Amygdala (tissue), 56 donors: ENCODE results near the gene ATP9A.
A peak's percentile ranks its signal among the peaks of the same experiment; 100 is the strongest.
"Not testable (repeated sequence)": the region's sequence is repeated elsewhere in the genome, so short reads cannot be mapped to it uniquely, and the experiment has no call there.

Experiments used
- DNase-seq, 56 donors: peaks; one replicate each; lab custom pipeline; 2025; lab: John Stamatoyannopoulos, UW

Gene ATP9A

DNA sequence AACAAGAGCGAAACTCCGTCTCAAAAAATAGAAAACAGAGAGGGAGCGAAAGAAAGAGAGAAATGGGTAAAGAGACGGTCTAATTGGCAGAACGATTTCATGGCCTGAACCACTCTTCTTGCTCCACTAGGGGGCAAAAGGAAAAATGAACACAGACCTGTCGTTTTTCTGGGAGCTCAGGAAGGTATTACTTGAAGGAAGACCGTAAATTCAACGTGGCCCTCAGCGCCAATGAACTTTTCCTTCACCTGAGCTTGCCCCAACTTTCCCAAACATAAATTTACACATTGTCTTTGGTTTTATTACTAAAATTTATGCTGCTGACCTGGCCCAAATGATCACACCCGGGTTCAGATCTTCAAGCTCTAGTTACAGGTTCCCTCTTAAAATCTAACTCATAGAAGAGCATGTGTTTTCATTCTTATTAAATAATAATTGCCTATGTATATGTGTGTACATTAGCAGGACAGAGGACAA lies 67.3 kb downstream of the ATP9A start:
- peak in 6 of 56 donors; percentile 1 to 19 (median 14) for DNase-seq

DNA sequence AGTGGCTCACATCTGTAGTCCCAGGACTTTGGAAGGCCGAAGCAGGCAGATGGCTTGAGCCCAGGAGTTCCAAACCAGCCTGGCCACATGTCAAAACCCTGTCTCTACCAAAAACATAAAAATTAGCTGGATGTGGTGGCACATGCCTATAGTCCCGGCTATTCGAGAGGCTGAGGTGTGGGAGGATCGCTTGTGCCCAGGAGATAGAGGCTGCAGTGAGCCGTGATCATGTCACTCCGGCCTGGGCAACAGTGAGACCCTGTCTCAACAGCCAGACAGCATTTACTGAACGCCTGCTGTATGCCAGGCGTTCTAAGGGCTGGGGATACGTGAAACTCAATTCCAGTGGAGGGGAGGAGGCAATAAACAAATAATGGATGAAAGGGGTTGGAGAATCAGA lies 69.9 kb downstream of the ATP9A start:
- DNase-seq, result no peak

DNA sequence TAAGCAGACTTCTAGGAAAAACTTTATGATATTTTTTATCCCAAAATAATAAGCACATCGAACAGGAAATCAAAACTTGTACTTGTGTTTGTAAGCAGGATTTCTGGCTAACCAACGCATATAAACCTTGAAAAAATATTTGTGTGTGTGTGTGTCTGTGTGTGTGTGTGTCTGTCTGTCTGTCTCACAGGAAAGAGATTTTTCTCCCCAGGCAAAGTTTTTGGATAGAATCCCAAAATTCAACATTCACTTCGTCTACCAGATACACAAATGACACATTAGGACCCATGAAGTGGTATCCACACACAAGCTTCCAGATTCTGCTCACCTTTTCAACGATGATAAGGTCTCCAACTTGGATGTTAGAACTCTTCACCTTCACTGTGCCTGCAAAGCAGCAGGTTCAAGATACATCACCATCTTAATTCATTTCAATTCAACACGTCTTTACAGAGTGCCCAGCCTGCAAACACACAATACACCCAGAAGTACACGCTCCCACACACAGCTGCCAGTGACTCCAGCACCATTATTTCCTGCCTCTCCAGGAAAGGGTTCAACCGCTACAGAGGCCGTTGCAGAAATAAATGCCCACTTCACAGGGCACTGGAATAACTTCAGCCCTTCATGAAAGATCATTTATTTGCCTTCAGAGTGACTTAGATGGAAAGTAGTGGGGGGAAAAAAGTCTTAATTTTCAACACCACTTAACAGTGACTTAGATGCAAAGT lies 70.9 kb downstream of the ATP9A start:
- DNase-seq, result no peak

DNA sequence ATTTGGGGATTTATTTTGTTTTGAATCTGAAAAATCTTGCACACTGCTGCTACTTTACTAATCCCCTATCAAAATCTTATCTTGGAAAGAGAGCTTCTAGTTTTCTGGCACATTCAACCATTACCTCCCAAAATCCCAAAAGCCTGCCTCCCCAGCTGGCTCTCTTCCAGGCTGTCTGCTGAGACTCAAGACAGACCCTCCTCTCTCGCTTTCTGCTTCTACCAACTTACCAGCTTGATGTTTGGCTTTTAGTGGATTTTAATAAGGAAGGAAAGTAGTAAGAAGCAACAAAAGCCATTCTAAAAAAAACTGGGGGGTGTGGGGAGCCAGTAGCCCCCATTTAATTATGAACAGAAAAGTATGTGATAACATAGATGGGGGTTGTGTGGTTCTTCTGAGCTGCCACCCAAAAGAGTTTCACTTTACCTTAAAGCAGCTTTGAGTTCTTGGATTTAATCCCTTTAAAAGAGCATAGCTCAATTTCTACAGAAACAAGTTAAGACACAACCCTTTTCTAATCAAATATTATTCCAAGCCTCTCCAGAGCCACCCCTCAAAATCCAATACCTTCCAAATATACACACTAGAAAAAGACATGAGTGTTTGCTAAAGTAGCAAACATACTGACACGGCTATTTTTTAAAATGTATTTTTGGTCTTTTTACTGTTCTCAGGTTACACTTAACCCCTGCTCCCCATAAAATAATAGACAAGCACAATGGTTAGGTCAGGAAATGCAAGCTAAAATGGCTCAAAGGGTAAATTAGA lies 71.7 kb downstream of the ATP9A start:
- no peak for DNase-seq

DNA sequence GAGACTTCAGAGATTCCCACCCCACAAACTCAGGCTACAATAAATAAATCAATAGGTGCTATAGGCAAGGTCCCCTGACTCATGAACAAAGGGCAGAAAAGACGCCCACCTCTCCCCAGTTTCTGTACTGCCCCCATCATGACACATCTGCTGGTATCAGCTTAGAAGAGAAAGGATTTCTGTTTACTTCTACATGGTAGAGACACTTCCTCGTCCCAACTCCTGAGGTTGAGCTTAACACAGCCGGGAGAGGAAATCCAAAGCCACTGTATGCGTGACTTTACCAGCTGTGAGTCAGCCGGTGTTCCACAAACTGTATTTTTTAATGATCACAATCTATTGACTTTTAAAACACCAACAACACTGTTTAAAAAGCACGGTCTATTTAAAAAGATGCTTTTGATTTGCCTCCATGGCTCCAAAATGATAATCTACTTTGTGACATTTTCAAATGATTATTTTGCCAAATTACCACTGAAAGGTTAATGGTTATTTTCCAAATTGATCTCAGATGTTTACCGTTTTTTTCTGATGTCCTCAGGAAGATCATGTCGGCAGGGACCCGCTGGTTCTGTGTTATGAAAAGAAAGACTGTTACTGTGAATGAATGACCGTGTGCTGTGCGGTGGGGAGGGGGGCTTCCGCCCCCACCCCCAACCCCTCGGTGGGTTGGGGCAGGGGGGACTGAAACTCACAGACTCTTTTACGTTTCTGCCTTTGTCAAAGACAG lies 72.5 kb downstream of the ATP9A start:
- no peak for DNase-seq

DNA sequence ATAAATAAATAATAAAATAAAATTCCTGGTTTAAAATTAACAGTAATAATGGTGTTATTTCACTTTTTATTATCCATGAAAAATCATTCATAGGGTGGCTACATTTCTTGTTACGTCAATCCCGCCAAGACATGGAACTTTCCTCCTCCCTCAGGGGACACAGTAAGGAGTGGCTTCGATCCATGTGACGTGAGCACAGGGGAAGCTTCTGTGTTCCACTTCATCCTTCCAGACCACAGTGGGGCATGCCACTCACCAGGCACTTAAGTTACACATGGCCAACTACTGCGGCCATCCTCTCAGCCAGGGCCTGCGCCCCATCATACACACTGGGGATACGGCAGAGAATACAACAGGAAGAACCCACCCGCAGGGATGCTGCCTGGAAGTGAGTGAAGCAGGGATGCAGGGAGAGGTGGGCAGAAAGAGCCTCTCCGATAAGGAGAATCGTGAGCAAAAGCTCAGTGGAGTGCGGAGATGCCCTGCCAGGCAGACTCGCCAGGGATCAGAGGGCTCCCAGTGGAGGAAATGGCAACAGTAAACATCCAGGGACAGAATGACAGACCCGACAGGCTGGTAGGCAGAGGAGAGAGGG lies 75.3 kb downstream of the ATP9A start:
- no peak for DNase-seq

DNA sequence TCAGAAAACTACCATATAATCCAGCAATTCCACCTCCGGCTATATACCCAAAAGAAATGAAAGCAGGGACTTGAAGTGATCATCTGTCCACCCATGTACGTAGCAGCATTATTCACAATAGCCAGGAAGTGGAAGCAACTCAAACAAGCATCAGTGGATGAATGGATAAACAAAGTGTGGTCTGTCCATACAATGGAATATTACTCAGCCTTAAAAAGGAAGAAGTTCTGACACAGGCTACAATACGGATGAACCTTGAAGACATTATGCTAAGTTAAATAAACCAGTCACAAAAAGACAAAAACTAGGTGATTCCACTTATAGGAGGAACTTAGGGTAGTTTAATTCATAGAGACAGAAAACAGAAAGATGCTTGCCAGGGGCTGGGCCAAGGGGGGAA lies 76.5 kb downstream of the ATP9A start:
- DNase-seq, result no peak

DNA sequence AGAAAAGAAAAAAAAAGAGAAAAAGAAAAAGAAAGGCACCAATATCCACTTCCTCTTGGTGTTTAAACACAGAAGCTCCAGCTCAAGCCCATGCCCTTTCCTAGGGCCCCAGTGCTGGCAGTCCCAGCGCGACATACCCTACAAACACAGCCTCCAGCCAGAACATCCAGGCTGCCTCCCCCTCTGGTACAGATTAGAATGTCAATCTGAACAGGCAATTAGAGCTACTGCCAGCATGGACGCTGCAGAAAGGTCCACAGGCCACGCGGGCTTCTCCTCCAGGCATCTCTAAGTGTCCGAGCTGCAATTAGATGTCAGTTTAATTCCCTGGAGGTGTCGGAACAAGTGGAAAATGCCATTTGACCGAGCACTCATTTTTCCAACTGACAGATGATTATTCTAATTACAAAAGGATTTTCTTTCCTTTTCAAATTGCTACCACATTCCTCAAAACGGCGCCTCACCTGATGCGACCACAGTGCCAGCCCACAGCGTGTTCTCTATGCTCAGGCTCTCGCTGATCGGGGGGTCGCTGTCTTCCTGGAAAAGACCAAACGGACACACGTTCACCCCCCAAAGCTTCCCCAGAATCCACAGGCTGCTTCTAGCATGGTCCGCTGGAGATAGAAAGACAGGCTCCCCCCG lies 79.5 kb downstream of the ATP9A start:
- no peak for DNase-seq

DNA sequence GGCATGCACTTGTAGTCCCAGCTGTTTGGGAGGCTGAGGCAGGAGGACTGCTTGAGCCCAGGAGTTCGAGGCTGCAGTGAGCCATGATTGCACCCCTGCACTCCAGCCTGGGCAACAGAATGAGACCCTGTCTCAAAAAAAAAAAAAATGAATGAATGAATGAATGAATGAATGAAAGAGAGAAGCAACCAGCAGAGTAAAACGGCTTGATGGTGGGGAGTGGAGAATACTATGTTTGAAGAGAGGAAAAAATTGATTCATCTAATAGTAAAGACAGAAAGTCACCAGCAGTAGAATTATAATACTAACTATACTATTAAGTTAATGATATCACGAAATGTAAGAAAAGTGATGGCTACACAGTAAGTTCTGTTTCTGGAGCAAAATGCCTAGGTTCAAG lies 80.6 kb downstream of the ATP9A start:
- DNase-seq, result no peak

DNA sequence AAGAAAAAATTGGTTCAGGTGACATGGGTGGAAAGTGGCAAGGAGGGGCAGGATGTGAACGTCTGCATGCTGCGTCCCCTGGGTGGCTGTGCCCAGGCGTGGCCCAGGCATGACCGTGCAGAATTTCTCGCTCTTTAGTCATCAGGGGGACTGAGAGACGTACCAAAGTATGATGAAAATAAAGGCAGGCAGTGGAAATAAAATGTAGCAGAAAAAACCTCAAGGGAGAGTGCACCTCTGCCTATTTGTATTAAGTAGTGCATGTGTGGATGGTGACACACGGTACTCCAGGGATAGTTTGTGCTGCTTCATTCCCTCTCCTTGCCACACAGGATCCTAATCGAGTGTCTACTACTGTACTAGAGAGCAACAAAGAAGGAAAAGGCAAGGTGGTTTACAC lies 81.1 kb downstream of the ATP9A start:
- DNase-seq, result no peak

DNA sequence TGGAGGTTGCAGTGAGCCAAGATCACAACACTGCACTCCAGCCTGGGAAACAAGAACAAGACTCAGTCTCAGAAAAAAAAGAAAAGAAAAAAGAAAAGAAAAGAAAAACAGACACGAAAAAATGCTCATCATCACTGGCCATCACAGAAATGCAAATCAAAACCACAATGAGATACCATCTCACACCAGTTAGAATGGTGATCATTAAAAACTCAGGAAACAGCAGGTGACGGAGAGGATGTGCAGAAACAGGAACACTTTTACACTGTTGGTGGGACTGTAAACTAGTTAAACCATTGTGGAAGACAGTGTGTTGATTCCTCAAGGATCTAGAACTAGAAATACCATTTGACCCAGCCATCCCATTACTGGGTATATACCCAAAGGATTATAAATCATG lies 82.7 kb downstream of the ATP9A start:
- not testable (repeated sequence) for DNase-seq

DNA sequence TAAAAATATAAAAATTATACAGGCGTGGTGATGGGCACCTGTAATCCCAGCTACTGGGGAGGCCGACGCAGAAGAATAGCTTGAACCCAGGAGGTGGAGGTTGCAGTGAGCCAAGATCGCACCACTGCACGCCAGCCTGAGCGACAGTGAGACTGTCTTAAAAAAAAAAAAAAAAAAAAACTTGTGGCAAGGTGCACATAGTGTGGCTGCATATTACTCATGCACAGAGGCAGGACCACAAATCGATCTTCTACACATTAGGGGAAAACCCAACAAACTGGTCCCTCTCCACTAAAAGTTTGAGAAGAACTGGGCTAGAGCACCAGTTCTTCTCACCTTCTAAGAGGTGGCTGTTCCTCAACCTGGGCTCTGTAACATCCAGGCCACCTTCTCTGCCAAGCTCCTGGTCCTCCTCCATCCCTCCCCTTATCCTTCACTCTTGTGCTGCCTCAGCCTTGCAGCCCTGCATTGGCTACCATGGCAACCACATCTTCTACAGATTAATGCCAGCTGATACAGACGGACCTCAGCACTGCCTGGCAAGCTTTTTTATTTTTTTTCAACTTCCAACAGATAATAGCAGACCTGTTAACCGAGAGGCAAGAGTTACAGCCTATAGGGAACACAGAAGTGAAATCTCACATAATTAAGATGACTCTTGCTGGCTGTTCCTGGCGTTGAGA lies 88.0 kb downstream of the ATP9A start:
- peak in 6 of 56 donors; percentile 4 to 11 (median 8) for DNase-seq

DNA sequence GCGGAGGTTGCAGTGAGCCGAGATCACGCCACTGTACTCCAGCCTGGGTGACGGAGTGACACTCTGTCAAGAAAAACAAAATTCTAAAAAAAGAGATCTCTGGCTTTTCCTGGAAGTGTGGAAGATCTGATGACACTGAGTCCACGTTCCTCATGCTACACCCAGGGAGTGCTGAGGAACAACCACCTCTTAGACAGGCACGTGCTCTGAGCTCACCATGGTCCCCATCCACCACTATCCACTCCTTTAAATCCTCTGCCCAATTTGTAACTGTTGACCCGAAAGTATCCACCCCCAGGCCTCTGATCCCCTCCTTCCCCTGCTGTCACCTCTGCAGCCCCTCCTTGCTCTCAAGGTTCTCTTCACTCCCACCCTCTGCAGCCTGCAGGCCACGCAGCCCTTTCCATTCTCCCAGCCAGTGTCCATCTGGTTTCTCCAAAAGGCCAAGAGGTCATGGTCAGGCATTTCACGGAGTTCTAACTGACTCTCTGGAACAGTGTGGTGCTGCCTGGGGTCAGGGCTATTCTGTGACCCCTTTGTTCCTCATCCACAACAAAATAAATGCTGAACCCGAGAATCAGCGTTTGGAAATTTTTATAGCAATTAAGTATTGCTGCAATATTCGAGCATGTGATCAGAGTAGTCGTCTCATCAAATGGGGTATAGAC lies 88.8 kb downstream of the ATP9A start:
- DNase-seq, result no peak

DNA sequence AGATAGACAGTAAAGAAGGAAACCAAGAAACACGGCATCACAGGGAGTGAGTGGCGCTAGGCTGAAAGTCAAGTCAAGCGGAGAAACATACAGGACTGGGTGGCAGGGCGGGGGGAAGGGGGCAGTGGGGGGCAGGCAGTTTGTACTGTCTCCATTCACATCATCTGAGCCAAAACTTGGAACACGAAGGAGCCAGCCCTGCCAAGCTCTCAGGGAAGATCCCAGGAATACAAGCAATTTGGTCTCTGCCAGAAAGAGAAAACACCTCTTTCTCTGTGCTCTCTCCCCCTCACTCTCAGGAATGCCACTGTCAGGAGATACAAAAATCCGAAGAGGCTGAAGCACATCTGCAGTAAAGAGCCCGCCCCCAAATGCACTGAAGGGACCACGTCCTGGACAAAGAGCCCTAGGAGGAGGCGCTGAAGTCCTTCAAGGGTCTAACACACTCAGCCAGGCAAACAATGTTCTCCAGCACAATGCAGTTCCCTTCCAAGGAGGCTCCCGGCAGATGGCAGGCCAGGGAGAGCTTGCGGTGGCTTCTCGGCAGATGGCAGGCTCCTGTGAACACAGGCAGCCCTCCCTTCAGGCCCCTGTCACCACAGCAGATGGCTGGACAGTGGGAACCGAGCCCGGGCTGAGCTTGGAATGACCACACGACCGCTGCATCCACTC lies 90.0 kb downstream of the ATP9A start:
- peak in 54 of 56 donors; percentile 11 to 89 (median 62) for DNase-seq

DNA sequence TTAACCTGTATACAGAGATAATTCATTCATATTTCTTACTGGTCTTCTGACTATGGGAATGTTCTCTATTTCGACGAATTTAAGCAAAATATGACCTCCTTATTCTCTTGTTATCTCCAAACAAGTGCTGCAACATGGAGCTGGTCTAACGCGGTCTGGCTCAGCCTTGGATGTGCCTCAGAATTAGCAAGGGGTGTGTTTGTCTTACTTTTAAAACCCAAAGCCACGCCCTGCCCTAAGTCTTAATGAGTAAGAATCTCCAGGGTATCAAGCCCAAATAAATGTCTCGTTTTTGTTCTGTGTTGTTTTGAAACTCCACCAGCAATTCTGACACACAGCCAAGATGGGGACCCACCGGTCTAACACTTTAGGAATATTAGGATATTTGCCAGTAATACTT lies 99.2 kb downstream of the ATP9A start:
- DNase-seq, result no peak

DNA sequence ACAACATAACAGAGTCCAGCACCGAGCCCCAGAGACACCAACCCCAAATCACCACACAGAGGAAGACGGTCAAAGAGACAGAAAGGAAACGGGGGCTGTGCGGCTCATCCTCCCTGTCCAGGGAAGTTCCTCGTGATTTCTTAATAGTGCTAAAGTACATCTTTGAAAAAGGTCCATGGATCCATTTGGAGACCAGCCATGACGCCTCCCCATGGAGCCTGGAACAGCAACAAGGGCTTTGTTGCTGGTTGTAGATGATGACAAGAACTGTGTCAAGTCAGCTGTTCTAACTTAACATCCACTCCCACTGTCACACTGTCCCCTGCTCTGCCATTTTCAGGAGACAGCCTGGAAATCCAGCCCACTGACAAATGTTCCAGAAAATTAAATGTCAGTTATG lies 99.7 kb downstream of the ATP9A start:
- DNase-seq, result peak in 1 of 56 donors; percentile 10

DNA sequence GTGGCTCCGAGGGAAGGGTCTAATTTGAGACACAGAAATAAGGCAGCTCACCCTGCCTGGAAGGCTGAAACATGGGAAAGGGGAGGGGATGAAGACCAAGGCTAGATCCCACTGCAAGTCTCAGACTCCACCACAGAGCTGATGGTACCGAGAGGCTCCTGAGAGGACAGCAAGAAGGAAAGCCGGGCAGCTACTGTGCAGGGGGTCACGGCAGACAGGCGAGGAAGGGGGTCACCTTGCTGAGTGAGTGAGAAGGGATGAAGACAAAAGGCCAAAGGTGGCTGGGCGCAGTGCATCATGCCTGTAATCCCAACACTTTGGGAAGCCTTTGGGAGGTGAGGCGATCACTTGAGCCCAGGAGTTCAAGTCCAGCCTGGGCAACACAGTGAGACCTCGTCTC lies 100.7 kb downstream of the ATP9A start:
- DNase-seq, result no peak

DNA sequence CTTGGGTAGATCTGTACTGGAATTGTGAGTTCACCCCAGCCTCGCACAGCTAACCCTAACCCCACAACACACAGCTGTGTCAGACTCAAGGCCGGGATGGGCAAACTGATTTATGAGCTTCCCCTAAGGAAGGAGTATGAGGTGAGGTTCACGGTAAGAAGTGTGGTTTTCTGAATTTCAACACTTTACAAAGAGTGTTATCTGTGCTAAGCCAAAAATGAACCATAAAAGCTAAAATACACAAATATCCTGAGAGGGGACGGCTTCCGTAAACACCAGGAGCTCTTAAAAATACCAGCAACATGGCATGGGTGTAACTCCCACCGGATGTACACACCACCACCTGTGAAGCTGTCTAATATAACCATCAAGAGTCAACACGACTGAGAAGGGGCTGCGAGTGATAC lies 101.2 kb downstream of the ATP9A start:
- DNase-seq, result no peak

DNA sequence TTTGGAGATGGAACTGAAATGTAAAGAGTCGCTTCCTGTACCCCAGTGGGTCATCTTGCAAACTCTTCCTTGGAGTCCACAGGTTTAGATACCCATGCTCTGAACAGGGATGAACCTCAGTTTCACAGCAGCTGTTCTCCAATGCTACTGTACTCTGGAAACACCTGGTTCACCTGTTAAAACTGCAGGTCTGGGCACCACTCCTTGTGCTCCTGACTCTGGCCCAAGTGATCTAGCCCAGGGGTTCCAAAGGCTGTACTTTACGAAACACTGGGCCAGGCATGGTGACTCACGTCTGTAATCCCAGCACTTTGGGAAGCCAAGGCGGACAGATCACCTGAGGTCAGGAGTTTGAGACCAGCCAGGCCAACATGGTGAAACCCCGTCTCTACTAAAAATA lies 102.1 kb downstream of the ATP9A start:
- no peak for DNase-seq
